Adrenal gland (tissue), 12 donors: Measurements from ENCODE around the gene PAPOLA. TPM values are rescaled to one million over a fixed set of nuclear protein-coding genes. Genes with fewer than 3 reads are reported as not detected.
A peak's percentile ranks its signal among the peaks of the same experiment; 100 is the strongest.

Source experiments
- DNase-seq, 7 donors: peaks; one replicate each; pipeline ENCODE4 v3.0.0-alpha.2; 2019 to 2020
- H3K27ac ChIP-seq, 5 donors: fragments of 200-600 bp; sonication (generic) in 4 of 5; 1 replicate in 3 of 5; 2 replicates in 2 of 5; pipeline versions ENCODE4 v1.5.1 to v1.8.0; 2016 to 2020; ENCODE audit warnings: mild to moderate bottlenecking in 1 of 5
- H3K27me3 ChIP-seq: fragments of 200-600 bp; 2 replicates; pipeline ENCODE4 v1.8.0; 2021
- H3K36me3 ChIP-seq, 2 donors: fragments of 200-600 bp; replicated peaks in 1 of 2; 1 replicate in 1 of 2; 2 replicates in 1 of 2; pipeline versions ENCODE4 v1.5.1 to v1.8.0; 2018 to 2022
- H3K4me1 ChIP-seq, 2 donors: fragments of 200-600 bp; replicated peaks in 1 of 2; 1 replicate in 1 of 2; 2 replicates in 1 of 2; pipeline versions ENCODE4 v1.5.1 to v1.8.0; 2018 to 2021
- H3K4me3 ChIP-seq, 4 donors: fragments of 200-600 bp; sonication (generic) in 3 of 4; one replicate each; pipeline ENCODE4 v1.5.1; 2016 to 2018
- H3K9me3 ChIP-seq, 3 donors: fragments of 200-600 bp; sonication (generic) in 1 of 3; replicated peaks in 1 of 3; 1 replicate in 2 of 3; 2 replicates in 1 of 3; pipeline versions ENCODE4 v1.5.1 to v1.8.0; 2016 to 2021
- POLR2A ChIP-seq, 2 donors: fragments of 450-650 bp; IDR thresholded peaks; one replicate each; pipeline ENCODE4 v1.6.1; 2017; ENCODE audit warnings: antibody characterized with exemption in 2 of 2, mild to moderate bottlenecking in 2 of 2, moderate library complexity in 1 of 2
- WGBS, 4 donors: extraction: QIAGEN DNeasy Blood & Tissue Kit in 2 of 4; methylation state at CpG; one replicate each; pipeline versions ENCODE4 v1.1.5 to v1.1.7; 2013 to 2017; 5-methylcytosine and 5-hydroxymethylcytosine counted together
- intact Hi-C, 2 donors: fragments of 100-400 bp; cut with DNase I; formaldehyde crosslinking; loops; one replicate each; pipeline versions ENCODE4 v1.14.1 to v1.15.0; 2022 to 2023
- polyA plus RNA-seq, 3 donors: library from polyadenylated mRNA; stranded (reverse); fragments of 200-250 nt in 2 of 3; fragments of 350-450 nt in 1 of 3; fragmentation: Illumina TruSeq in 1 of 3; extraction: RNeasy Lipid Tissue Mini Kit (QIAGEN cat#74804) in 1 of 3; gene quantifications; one replicate each; pipeline ENCODE4 v1.2.3, GENCODE V29; 2013 to 2014
- total RNA-seq, 9 donors: library from RNA; depleted of rRNA in 4 of 9; stranded (reverse); fragments of >200 nt in 4 of 9; fragments of 120-200 nt in 1 of 9; fragmentation: NEBNext Ultra II Directional in 1 of 9; extraction: Animal tissue kit (Norgen Biotek cat#: 25700) in 1 of 9; gene quantifications; one replicate each; pipeline versions ENCODE4 v1.1.0 to v1.2.4, GENCODE V29; 2013 to 2023
- TF ChIP-seq, protein P1 (sequence below), 6 experiments: fragments of 450-650 bp in 4 of 6; fragments of 200-600 bp in 2 of 6; sonication (generic) in 1 of 6; IDR thresholded peaks; 1 replicate in 5 of 6; 2 replicates in 1 of 6; pipeline versions ENCODE4 v1.5.1 to v1.8.0; 2016 to 2021; ENCODE audit warnings: antibody characterized with exemption in 6 of 6, mild to moderate bottlenecking in 2 of 6, moderate library complexity in 1 of 6
- donor health status: healthy with polysubstance abuse.
- donor health status: Bipolar disorder and iron deficiency.
- donor health status: DM: yes; HTN: yes; CAD: no.
- donor health status: DM: no; HTN: no; CAD: no.
- donor health status: DM: no; HTN: no; CAD: no.
- donor health status: DM: yes; HTN: yes; CAD: no.

The PAPOLA gene
- total and polyA plus RNA-seq, 12 donors: 63.3 to 205 (median 156) TPM

DNA sequence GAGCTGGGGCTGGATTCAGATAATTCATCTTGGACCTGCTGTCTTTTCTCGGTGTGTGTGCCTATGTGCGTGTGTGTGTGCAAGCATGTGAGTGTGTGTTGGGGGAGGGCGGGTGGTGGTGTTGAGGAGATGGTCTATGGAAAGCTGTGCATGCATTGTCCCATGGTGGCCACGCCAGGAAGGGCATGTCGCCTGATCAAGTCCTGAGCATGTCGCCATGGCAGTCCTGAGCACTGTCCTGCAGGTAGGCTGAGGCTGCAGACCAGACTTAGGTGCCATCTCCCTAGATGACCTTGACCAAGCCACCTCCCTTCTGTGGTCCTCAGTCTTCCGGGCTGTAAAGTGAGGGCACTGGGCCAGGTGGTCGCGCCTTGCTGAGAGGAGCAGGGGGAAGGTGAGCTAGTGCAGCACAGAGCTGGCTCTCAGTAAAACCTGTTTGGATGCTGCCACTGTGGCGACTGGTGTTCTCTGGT, 81.4 kb downstream of the PAPOLA start:
- H3K27me3 ChIP-seq: peaks cover 7% of the 10 kb centered on the region
- WGBS, 4 donors: 72 to 84% (median 76%) methylated on average over 7 to 10 of the region's 10 CpGs

DNA sequence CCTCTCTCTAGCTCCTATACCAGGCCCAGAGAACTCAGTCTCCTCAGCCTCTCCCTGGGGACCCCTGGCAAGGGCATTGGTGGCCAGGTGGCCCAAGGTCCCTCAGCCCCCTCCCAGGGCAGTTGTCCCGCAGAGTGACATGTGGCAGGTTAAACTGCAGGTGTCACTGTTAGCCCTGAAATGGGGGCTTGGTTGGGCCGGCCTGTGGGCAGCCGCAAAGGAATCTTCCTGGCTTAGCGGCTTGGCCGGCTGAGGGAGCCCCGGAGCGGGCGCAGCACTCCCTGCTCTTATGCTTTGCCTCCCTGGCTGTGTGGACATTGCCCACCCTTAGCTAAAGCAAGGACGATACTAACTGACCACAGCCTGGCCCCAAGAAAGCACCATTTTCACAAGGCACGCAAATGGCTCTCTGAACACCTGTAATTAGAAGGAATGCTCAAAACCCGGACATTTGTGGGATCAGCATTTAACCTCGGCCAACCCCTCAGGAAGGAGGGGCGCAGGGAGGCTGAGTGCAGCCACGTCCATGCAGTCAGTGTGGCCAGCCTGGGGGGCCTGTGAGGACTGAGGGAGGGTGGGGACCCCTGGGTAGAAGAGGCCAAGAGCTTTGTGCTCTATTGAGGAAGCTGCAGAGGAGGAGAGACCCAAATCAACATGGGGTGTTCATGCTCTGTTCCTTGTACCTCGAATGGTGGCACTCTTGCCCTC, 82.2 kb downstream of the PAPOLA start:
- H3K4me3 ChIP-seq: no peak overlapping the region
- 20 to 42% (median 27%) methylated on average over 3 to 15 of the region's 15 CpGs for WGBS, 4 donors
- H3K36me3 ChIP-seq: no peaks in the 10 kb centered on the region
- no peak overlapping the region for H3K27ac ChIP-seq
- TF ChIP-seq, protein P1, sequence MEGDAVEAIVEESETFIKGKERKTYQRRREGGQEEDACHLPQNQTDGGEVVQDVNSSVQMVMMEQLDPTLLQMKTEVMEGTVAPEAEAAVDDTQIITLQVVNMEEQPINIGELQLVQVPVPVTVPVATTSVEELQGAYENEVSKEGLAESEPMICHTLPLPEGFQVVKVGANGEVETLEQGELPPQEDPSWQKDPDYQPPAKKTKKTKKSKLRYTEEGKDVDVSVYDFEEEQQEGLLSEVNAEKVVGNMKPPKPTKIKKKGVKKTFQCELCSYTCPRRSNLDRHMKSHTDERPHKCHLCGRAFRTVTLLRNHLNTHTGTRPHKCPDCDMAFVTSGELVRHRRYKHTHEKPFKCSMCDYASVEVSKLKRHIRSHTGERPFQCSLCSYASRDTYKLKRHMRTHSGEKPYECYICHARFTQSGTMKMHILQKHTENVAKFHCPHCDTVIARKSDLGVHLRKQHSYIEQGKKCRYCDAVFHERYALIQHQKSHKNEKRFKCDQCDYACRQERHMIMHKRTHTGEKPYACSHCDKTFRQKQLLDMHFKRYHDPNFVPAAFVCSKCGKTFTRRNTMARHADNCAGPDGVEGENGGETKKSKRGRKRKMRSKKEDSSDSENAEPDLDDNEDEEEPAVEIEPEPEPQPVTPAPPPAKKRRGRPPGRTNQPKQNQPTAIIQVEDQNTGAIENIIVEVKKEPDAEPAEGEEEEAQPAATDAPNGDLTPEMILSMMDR (IDR thresholded peaks at IDR 0.05): peak in 3 of 6 experiments; percentile 22 to 31 (median 24)
- no peak for TF ChIP-seq POLR2A (IDR thresholded peaks at IDR 0.05)
- DNase-seq: peak in 3 of 7 donors; percentile 12 to 48 (median 24)
- no peaks in the 10 kb centered on the region for H3K4me1 ChIP-seq
- peaks cover 7% of the 10 kb centered on the region for H3K27me3 ChIP-seq
- no peaks in the 10 kb centered on the region for H3K9me3 ChIP-seq
- intact Hi-C loops: no loop called here

More for the DNA sequence above, 81.4 kb downstream of the PAPOLA start:
- intact Hi-C loops: no loop called here
- Histone ChIP-seq H3K27ac (no peak overlapping the region), H3K36me3 (no peaks in the 10 kb centered on the region), H3K4me1 (no peaks in the 10 kb centered on the region), H3K4me3 (no peak overlapping the region), H3K9me3 (no peaks in the 10 kb centered on the region)
- TF ChIP-seq, protein P1 (IDR thresholded peaks at IDR 0.05): no peak
- TF ChIP-seq POLR2A (IDR thresholded peaks at IDR 0.05): no peak
- peak in 2 of 7 donors; percentile 12 to 42 for DNase-seq

DNA sequence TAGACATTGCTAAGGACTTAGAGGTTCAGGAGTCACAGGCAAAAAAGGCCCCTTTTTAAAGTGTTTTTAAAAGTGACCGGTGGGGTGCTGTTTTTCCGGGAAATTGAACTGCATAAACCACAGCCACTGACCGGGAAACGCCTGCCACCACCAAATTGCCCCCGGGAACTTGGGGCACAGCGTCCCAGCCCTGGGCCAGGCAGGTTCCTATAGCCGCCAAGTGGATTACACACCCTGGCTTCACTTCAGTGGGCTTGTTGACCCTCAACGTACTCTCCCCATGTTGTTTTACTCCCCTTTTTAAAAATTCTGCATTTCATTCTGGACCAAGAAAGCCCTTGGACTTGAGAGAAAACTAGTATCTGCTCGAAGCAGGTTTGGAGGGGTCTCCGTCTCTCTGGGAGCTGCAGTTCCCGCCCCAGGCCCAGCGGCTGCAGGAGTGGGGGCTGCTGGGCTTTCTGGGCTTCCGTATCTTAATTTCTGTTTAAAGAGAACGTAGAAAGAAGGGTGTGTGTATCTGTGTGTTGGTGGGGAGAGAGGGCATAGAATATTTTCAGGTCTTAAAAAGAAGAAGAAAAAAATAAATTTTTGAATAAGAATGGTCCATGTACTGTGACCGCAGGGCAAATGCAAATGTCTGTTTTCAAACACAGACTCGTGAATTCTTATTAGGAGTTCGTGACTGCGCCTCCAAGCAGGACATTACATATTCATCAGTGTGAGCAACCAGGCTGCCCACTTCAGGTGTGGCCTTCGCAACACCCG, 82.9 kb downstream of the PAPOLA start:
- Histone ChIP-seq H3K4me1 (no peaks in the 10 kb centered on the region), H3K27ac (no peak overlapping the region), H3K27me3 (peaks cover 7% of the 10 kb centered on the region), H3K36me3 (no peaks in the 10 kb centered on the region), H3K9me3 (no peaks in the 10 kb centered on the region), H3K4me3 (no peak overlapping the region)
- 76 to 85% (median 83%) methylated on average over 20 of the region's 20 CpGs for WGBS, 4 donors
- intact Hi-C loops: no loop called here
- TF ChIP-seq, protein P1 (IDR thresholded peaks at IDR 0.05): no peak
- no peak for TF ChIP-seq POLR2A (IDR thresholded peaks at IDR 0.05)
- peak in 1 of 7 donors; percentile 2 for DNase-seq

DNA sequence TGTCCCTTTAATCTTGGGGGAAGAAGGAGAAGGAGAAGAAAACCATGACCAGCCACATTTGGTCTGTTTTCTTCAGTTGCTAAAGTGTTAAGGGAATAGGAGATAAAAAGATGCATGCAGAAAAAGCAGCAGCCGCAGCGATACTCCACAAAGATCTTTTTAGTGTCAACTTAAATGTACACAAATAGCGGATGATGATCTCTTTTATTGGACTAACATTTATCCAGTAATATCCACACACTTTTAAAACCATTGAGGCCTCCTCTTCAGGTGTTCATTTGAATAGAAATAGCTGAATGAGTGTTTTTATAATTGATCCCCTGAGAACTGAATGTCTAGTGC, 83.5 kb downstream of the PAPOLA start:
- Histone ChIP-seq H3K4me3 (no peak overlapping the region), H3K4me1 (no peaks in the 10 kb centered on the region), H3K27ac (no peak overlapping the region), H3K27me3 (peaks cover 7% of the 10 kb centered on the region), H3K9me3 (no peaks in the 10 kb centered on the region), H3K36me3 (no peaks in the 10 kb centered on the region)
- 85 to 87% (median 86%) methylated on average over 3 of the region's 3 CpGs for WGBS, 4 donors
- TF ChIP-seq POLR2A (IDR thresholded peaks at IDR 0.05): no peak
- TF ChIP-seq, protein P1 (IDR thresholded peaks at IDR 0.05): no peak
- intact Hi-C loops: no loop called here
- no peak for DNase-seq
